Peyer's patch (tissue), 4 donors: ENCODE results near the gene MRPL34. TPM values are rescaled to one million over a fixed set of nuclear protein-coding genes. Genes with fewer than 3 reads are reported as not detected.

Source experiments
- DNase-seq, 3 donors: peaks; one replicate each; pipeline ENCODE4 v3.0.0-alpha.2; 2017 to 2019
- H3K27ac ChIP-seq, 4 donors: fragments of 200-600 bp; sonication (generic); one replicate each; pipeline ENCODE4 v1.5.1; 2016 to 2019
- H3K27me3 ChIP-seq, 2 donors: fragments of 200-600 bp; sonication (generic); one replicate each; pipeline ENCODE4 v1.5.1; 2019
- H3K36me3 ChIP-seq, 3 donors: fragments of 200-600 bp; sonication (generic); one replicate each; pipeline ENCODE4 v1.5.1; 2016 to 2019
- H3K4me1 ChIP-seq, 4 donors: fragments of 200-600 bp; sonication (generic); one replicate each; pipeline ENCODE4 v1.5.1; 2016 to 2019
- H3K4me3 ChIP-seq, 4 donors: fragments of 200-600 bp; sonication (generic); 1 replicate in 3 of 4; 2 replicates in 1 of 4; pipeline ENCODE4 v1.5.1; 2016 to 2019; ENCODE audit warnings: mild to moderate bottlenecking in 1 of 4
- H3K9me3 ChIP-seq, 4 donors: fragments of 200-600 bp; sonication (generic); one replicate each; pipeline ENCODE4 v1.5.1; 2016 to 2019; ENCODE audit warnings: mild to moderate bottlenecking in 1 of 4
- POLR2A ChIP-seq, 2 donors: fragments of 450-650 bp; IDR thresholded peaks; one replicate each; pipeline ENCODE4 v1.5.1; 2017; ENCODE audit warnings: antibody characterized with exemption in 2 of 2, mild to moderate bottlenecking in 2 of 2, moderate library complexity in 2 of 2
- total RNA-seq, 4 donors: library from RNA; depleted of rRNA; stranded (reverse); fragments of >200 nt; gene quantifications; one replicate each; pipeline ENCODE4 v1.1.0, GENCODE V29; 2016
- TF ChIP-seq, protein P1 (sequence below), 6 experiments: fragments of 450-650 bp in 4 of 6; fragments of 200-600 bp in 2 of 6; sonication (generic) in 1 of 6; IDR thresholded peaks; one replicate each; pipeline ENCODE4 v1.5.1; 2017 to 2019; ENCODE audit warnings: antibody characterized with exemption in 6 of 6, mild to moderate bottlenecking in 3 of 6, moderate library complexity in 1 of 6

MRPL34 gene
- total RNA-seq, 4 donors from 2014 or later = 76.7 to 202 (median 196) TPM

DNA sequence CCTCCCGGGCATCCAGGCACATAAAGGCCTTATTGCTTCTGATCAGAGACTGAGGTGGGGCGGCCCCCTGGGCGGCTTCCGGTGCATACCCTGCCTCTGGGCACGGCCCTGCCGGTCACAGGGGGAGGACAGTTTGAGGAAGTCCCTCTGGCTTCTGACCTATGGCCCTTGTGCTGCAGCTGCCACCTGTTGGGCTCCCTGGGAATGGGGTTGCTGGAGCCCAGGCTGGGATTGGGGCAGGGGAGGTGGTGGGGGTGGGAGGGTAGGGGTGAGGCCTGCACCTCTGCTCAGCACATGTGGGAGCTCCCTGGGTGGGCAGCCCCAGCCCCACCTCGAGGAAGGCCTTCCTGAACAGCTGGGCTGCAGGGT is 18.3 kb downstream of the MRPL34 start:
- Histone ChIP-seq H3K9me3 (no peaks in the 10 kb centered on the region), H3K27me3 (no peaks in the 10 kb centered on the region), H3K36me3 (peaks cover 0 to 37% (median 0%) of the 10 kb centered on the region in 3 donors), H3K27ac (peak overlapping the region in 1 of 4 donors; percentile 52), H3K4me3 (peak overlapping the region in 1 of 4 donors; percentile 29), H3K4me1 (peaks cover 0 to 22% (median 7%) of the 10 kb centered on the region in 4 donors)
- TF ChIP-seq, protein P1, sequence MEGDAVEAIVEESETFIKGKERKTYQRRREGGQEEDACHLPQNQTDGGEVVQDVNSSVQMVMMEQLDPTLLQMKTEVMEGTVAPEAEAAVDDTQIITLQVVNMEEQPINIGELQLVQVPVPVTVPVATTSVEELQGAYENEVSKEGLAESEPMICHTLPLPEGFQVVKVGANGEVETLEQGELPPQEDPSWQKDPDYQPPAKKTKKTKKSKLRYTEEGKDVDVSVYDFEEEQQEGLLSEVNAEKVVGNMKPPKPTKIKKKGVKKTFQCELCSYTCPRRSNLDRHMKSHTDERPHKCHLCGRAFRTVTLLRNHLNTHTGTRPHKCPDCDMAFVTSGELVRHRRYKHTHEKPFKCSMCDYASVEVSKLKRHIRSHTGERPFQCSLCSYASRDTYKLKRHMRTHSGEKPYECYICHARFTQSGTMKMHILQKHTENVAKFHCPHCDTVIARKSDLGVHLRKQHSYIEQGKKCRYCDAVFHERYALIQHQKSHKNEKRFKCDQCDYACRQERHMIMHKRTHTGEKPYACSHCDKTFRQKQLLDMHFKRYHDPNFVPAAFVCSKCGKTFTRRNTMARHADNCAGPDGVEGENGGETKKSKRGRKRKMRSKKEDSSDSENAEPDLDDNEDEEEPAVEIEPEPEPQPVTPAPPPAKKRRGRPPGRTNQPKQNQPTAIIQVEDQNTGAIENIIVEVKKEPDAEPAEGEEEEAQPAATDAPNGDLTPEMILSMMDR (IDR thresholded peaks at IDR 0.05) = no peak
- no peak for TF ChIP-seq POLR2A (IDR thresholded peaks at IDR 0.05)
- DNase-seq = peak in 1 of 3 donors; percentile 34

DNA sequence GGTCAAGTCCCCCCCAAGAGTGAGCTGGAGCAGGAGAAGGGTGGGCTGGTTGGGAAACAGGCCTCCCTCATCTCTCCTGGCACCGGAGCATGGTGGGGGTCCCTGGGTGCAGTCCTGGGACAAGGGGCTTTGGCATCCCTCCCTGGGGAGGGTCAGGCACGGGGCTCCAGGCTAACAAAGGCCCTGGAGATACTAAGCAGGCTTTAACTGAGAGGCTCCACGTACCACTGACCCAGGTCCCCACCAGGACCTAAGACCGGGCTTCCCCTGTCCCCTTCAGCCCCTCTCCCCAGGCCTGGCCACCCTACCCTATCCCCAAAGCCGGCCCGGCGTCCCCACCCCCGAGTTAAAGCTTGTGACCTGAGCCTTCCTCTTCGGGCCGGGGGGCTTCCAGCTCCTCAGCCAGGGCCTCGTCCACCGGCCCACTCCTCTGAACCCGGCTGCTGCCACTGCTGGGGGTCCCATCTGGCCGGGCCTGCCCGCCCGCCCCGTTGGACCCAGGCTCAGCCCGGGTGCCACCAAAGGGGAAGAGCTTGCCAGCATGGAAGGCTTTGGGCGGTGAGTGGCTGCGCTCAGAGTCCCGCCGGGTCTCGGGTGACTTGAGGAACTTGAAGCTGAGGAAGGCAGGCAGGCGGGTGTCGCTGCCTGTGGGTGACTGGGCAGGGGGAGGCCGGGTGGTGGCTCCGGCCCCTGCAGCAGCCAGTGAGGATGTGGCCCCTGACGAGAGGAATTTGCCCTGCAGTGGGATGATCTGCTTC is 18.9 kb downstream of the MRPL34 start:
- no peak for TF ChIP-seq POLR2A (IDR thresholded peaks at IDR 0.05)
- TF ChIP-seq, protein P1 (IDR thresholded peaks at IDR 0.05) = no peak
- Histone ChIP-seq H3K27ac (peak overlapping the region in 1 of 4 donors; percentile 52), H3K27me3 (peaks cover 0 to 6% of the 10 kb centered on the region in 2 donors), H3K4me1 (peaks cover 3 to 28% (median 13%) of the 10 kb centered on the region in 4 donors), H3K36me3 (peaks cover 0 to 31% (median 0%) of the 10 kb centered on the region in 3 donors), H3K4me3 (no peak overlapping the region), H3K9me3 (no peaks in the 10 kb centered on the region)
- DNase-seq = no peak

DNA sequence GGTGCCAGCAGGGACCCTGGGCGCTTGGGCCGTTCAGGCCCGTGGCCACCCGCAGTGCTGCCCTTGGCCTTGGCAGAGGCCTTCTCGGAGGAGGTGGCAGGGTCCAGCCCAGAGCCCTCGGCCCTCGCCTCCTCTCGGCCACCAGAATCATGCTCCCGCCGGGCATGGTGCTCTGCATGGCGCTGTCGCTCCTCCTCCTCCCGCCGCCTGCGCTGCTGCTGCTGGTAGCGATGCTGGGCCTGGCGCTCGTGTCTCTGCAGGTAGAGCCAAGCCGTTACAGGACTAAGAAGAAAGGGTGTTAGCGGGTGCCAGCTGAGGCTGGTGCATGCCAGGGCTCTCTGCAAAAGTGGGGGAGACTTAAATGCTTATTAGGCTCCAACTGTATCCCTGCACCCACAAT is 19.5 kb downstream of the MRPL34 start:
- DNase-seq = no peak
- TF ChIP-seq POLR2A (IDR thresholded peaks at IDR 0.05) = no peak
- TF ChIP-seq, protein P1 (IDR thresholded peaks at IDR 0.05) = no peak

DNA sequence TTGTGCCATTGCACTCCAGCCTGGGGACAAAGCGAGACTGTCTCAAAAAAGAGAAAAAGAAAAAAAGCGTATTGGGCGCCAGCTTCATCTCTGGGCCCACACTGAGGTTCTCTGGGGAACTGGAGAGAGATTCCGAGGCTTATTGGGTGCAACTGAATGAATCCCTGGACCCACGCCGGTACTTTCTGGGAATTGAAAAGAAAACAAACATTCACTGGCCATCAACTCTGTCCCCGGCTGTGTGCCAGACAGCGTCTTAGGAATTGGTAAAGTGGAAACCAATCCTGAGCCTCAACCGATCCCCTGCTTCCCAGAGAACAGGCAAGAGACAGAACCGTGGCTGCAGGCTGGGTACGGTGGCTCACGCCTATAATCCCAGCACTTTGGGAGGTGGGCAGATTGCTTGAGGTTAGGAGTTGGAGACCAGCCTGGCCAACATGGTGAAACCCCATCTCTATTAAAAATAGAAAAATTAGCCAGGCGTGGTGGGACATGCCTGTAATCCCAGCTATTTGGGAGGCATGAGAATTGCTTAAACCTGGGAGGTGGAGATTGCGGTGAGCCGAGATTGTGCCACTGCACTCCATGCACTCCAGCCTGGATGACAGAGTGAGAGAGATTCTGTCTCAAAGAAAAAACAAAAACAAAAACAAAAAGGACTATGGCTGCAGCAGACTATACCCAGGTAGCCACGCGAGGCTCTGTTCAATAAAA is 20.4 kb downstream of the MRPL34 start:
- no peaks in the 10 kb centered on the region for H3K9me3 ChIP-seq
- peaks cover 0 to 16% (median 0%) of the 10 kb centered on the region in 3 donors for H3K36me3 ChIP-seq
- H3K4me3 ChIP-seq = no peak overlapping the region
- peaks cover 3 to 29% (median 19%) of the 10 kb centered on the region in 4 donors for H3K4me1 ChIP-seq
- TF ChIP-seq, protein P1 (IDR thresholded peaks at IDR 0.05) = no peak
- TF ChIP-seq POLR2A (IDR thresholded peaks at IDR 0.05) = no peak
- peaks cover 0 to 8% of the 10 kb centered on the region in 2 donors for H3K27me3 ChIP-seq
- DNase-seq = peak in 2 of 3 donors; percentile 32 to 65
- peak overlapping the region in 1 of 4 donors; percentile 38 for H3K27ac ChIP-seq

More for the DNA sequence above, 19.5 kb downstream of the MRPL34 start:
- Histone ChIP-seq H3K36me3 (peaks cover 0 to 25% (median 0%) of the 10 kb centered on the region in 3 donors), H3K27ac (peak overlapping the region in 1 of 4 donors; percentile 10), H3K27me3 (peaks cover 0 to 8% of the 10 kb centered on the region in 2 donors), H3K4me3 (no peak overlapping the region), H3K4me1 (peaks cover 3 to 29% (median 16%) of the 10 kb centered on the region in 4 donors), H3K9me3 (no peaks in the 10 kb centered on the region)

DNA sequence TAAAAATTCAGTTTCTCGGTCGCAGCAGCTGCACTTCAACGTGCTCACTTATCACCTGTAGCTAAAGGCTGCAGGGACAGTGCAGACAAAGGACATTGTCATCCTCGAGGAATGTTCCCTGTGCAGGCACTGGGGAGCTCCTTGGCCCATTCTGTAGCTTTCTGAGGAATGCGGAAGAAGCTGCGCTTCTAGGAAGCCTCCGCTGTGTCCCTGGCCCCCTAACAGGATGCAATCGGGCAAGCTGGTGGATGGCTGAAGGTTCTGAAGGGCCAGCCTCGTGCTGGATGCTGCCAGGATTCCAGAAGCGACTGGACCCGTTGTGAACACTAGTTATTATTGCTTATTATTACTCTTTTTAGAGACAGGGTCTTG is 20.9 kb downstream of the MRPL34 start:
- no peak overlapping the region for H3K4me3 ChIP-seq
- TF ChIP-seq, protein P1 (IDR thresholded peaks at IDR 0.05) = no peak
- TF ChIP-seq POLR2A (IDR thresholded peaks at IDR 0.05) = no peak
- peak overlapping the region in 1 of 4 donors; percentile 25 for H3K27ac ChIP-seq
- H3K4me1 ChIP-seq = peaks cover 3 to 29% (median 19%) of the 10 kb centered on the region in 4 donors
- H3K27me3 ChIP-seq = peaks cover 0 to 8% of the 10 kb centered on the region in 2 donors
- no peaks in the 10 kb centered on the region for H3K9me3 ChIP-seq
- no peak for DNase-seq
- H3K36me3 ChIP-seq = peaks cover 0 to 10% (median 0%) of the 10 kb centered on the region in 3 donors
